GM18526 (cell line): ENCODE results near the gene CCNF.

ENCODE experiments used
- POLR2A ChIP-seq: IDR thresholded peaks from 3 replicates; pipeline ENCODE4 v1.6.1; 2011; ENCODE audit not compliant: insufficient read length; ENCODE audit errors: extremely low read depth

CCNF gene

GRCh38 chr16:2484898-2485508, 55.8 kb downstream of the CCNF start:
- TF ChIP-seq POLR2A: no peak

- TF ChIP-seq POLR2A: no peak
Observed at GRCh38 chr16:2485811-2486507, 56.7 kb downstream of the CCNF start.

GRCh38 chr16:2486645-2487516, 57.6 kb downstream of the CCNF start:
- no peak for TF ChIP-seq POLR2A

- TF ChIP-seq POLR2A: no peak
Observed at GRCh38 chr16:2487517-2487842, 58.2 kb downstream of the CCNF start.

- TF ChIP-seq POLR2A: no peak
Observed at GRCh38 chr16:2487903-2488531, 58.8 kb downstream of the CCNF start.

- no peak for TF ChIP-seq POLR2A
Observed at GRCh38 chr16:2489581-2489980, 60.3 kb downstream of the CCNF start.

- TF ChIP-seq POLR2A: no peak
Observed at GRCh38 chr16:2490190-2491105, 61.2 kb downstream of the CCNF start.

- no peak for TF ChIP-seq POLR2A
Observed at GRCh38 chr16:2492292-2492691, 63.0 kb downstream of the CCNF start.

- TF ChIP-seq POLR2A: no peak
Observed at GRCh38 chr16:2493605-2494004, 64.4 kb downstream of the CCNF start.

GRCh38 chr16:2494616-2495015, 65.4 kb downstream of the CCNF start:
- no peak for TF ChIP-seq POLR2A

GRCh38 chr16:2495041-2495440, 65.8 kb downstream of the CCNF start:
- TF ChIP-seq POLR2A: no peak

- no peak for TF ChIP-seq POLR2A
Observed at GRCh38 chr16:2496223-2497115, 67.2 kb downstream of the CCNF start.

GRCh38 chr16:2497116-2497630, 67.9 kb downstream of the CCNF start:
- TF ChIP-seq POLR2A: no peak

GRCh38 chr16:2497695-2498484, 68.6 kb downstream of the CCNF start:
- no peak for TF ChIP-seq POLR2A
